COLO829 (cell line): ENCODE results near the gene UXS1.

Source experiments
- DNase-seq: peaks from one replicate; pipeline ENCODE4 v3.0.0; 2012; ENCODE audit warnings: low spot score

Gene UXS1

DNA sequence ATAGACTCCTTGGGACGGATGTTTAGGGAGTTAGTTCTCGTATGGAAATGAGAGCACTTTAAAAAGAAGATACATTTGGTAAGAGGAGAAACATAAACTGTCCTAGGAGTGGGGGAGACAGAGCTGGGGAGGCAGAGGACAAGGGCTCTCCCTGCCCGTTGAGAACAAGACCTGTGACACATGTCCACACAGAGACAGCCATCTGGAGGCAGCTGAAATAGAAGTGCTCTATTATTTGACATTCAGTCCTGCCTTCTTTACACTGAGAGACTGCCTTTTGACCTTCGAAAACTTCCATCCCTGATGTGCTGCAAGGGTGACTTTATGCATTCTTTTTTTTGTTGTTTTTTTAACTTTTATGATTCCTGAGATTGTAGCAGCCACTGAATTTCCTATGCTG lies 150.1 kb downstream of the UXS1 start:
- DNase-seq: no peak
